GM12873 (cell line): ENCODE results near the gene SLC5A6.

Experiments used
- CTCF ChIP-seq: IDR thresholded peaks from 2 replicates; pipeline ENCODE4 v1.5.1; 2012; ENCODE audit warnings: low read depth, mild to moderate bottlenecking, moderate library complexity, low read length, control low read depth; ENCODE audit not compliant: insufficient read depth; ENCODE audit errors: missing control alignments

The SLC5A6 gene

DNA sequence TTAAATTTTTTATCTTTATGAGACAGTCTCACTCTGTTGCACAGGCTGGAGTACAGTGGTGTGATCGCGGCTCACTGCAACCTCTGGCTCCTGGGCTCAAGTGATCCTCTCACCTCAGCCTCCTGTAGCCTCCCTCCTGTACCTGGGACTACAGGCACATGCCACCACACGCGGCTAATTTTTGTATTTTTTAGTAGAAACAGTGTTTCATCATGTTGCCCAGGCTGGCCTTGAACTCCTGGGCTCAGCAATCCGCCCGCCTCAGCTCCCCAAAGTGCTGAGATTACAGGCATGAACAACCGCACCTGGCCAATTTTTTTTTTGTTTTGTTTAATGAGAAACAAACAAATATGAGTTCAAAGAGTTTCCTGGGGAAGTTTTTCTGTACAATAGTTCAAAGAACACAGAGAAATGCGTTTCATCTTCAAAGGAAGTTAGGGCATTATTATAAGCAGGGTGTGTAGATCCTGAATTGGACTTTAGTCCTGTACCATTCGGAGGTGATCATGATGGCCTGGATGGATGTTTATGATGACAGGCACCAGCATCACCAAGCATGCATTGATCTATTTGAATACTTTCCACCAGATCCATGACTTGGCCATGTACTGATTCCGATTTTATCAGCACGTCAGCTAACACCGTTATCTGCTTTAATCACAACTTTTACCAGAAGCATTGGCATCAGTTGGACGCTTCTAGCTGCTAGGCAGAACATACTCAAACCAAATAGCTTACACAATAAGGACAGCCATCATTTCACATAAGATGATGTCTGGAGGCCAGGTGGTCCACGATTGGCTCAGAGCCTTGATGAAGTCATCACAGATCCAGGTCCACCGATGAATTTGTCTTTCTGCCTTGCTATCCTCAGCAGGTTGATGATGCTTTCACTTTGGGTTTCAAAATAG, 34.4 kb downstream of the SLC5A6 start:
- no peak for TF ChIP-seq CTCF

GRCh38 chr2:27175330-27175729, 36.7 kb downstream of the SLC5A6 start:
- no peak for TF ChIP-seq CTCF

- no peak for TF ChIP-seq CTCF
These were observed 37.4 kb downstream of the SLC5A6 start for GRCh38 chr2:27174638-27175037.

GRCh38 chr2:27171351-27171848, 40.7 kb downstream of the SLC5A6 start:
- TF ChIP-seq CTCF, result no peak

DNA sequence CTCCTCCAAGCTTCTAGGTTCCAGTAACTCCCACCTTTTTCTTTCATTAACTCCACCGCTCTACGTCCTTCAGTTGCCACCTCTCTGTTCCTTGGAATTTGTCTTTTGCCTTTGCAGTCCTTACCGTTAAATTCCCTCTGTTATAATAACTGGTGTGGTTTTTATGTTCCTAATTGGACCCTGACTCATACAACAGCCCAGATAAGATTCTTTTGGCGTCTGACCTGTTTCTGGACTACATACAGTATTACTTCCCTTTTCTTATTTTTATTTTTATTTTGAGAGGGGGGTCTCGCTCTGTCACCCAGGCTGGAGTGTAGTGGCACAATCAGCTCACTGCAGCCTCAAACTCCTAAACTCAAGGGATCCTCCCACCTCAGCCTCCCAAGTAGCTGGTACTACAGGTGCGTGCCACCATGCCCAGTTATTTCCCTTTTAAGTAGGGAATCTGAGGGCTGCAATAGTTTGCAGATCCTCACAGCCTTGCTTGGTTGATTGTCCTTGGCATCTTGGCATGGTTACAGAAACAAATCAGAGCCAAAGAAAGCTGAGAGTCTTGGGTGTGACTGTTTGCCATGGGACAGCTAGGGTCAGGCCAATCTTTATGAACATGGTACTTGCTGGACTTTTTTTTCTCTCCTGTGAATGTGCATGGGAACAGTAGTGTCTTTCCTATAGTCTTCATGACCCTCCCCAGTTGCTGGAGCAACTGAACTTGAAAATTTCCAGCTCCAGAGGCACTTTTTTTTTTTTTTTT, 41.3 kb downstream of the SLC5A6 start:
- no peak for TF ChIP-seq CTCF

DNA sequence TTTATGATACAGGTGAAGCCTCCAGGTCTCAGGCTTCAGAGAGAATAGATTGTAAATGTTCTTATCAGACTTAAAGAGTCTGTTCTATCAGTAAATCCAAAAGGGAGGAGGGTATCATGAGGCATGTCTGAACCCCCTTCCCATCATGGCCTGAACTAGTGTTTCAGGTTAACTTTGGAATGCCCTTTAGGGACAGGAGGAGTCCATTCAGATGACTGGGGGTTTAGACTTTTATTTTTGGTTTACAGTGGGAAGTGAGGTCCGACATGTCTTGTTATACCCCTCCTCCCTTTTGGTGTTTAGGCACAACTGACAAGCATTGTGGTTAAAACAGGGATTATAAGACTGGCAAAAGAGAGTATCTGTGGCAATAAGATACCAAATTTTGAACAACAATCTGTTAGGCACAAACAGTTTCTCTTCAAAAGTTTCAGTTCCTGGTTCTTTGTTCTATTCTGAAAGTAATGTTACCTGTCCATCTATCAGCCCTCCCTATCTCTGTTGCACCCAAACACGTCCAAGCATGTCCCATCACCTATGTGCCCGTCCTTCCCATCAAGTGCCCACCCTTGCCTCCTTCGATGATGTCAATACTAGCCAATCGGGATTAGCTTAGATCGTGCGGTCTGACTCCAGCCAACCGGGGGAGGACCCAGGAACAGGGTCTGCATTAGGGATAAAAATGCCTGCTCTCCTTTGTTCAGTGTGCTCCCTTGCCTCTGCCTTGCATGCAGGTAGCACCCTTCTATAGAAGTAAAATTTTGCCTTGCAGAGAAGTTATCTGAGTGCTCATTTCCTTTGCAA, 46.9 kb downstream of the SLC5A6 start:
- no peak for TF ChIP-seq CTCF
